ENCODE measurements around the gene BCAS1.

Gene BCAS1

GRCh38 chr20:54078296-54078984, 8.0 kb upstream of the BCAS1 start:
- DNase-seq (ENCODE audit: low read depth), result no peak

- no peak for DNase-seq (ENCODE audit: low read depth)
Measured at GRCh38 chr20:54076259-54076658, 5.9 kb upstream of the BCAS1 start.

GRCh38 chr20:54075322-54075721, 4.9 kb upstream of the BCAS1 start:
- no peak for DNase-seq (ENCODE audit: low read depth)

GRCh38 chr20:54074511-54074910, 4.1 kb upstream of the BCAS1 start:
- no peak for DNase-seq (ENCODE audit: low read depth)

DNA sequence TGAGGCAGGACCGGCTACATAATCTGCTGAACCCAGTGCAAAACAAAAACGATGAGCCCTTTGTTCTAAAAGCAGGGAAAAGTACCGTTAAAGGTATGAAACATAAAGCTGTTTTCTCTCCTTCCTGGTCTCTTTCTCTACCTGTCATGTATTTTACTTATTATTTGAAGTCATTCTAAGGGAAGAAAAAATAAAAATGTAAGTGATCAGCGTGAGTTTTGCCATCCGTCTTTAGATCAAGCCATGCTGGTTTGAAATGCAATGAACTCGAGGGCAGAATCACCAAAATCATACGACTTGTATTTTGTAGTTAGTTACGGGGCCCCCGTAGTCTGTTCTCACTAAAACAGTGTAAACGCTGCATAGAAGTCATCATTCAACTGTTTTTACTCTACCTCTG, 2.9 kb upstream of the BCAS1 start:
- DNase-seq (ENCODE audit: low read depth), result no peak

- DNase-seq (ENCODE audit: low read depth), result no peak
Measured at GRCh38 chr20:54069501-54069971, 858 bp downstream of the BCAS1 start.

DNA sequence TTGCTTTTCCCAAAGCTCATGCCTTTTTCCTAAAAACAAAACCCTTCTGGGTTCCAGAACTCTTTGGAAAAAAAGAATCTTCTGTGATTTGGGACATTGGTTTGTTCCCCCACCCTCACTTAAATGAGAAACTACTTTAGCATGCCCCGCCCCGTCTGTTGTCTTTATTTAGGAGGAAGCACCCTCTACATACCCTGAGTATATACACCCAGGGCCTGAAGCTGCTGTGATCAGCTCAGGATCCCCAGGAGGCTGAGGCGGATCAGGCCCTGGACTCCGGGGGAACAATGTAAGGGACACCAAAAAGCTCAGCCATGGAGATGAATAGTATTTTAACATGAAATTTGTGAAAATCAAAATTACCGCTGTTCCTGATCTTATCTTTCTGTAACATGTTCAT, 1.4 kb downstream of the BCAS1 start:
- no peak for DNase-seq (ENCODE audit: low read depth)

DNA sequence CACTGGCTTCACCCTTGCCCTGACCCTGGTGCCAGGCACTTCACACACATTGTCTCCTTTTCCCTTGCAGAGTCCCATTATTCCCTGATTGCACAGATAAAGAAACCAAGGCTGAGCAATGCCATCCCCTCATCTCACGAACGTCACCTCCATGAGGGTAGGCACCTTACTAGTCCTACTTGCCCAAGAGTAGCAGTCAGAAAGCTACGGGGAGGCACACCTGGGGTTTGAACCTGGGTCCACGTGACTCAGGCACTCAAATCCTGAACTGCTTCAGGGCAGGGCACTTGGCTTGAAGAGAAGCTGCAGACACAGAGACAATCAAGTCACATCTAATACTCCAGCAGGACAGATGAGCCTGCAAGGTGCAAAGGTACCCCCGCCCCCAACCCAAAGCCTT, 1.9 kb downstream of the BCAS1 start:
- no peak for DNase-seq (ENCODE audit: low read depth)

- DNase-seq (ENCODE audit: low read depth), result no peak
Measured at GRCh38 chr20:54067606-54068174, 2.7 kb downstream of the BCAS1 start.

DNA sequence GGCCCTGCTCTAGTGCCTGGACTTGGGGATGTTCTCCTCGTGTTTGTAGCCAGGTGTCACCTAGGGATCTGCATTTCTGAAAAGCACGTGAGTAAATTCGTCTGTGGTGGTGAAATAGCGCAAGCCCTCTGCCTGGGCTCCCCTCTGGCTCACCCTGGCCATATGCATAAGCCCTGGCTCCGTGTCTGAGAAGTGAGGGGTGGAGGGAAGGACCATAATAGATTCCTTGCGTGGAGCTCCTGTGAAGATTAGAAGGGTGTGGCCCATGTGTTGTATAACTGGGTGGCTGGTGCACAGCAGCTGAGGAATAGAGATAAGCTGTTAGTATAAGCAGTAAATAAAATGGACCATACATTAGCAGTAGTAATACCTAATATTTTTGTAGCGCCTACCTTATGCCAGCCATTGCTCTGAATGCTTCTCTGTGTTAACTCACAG, 4.8 kb downstream of the BCAS1 start:
- no peak for DNase-seq (ENCODE audit: low read depth)

GRCh38 chr20:54064939-54065338, 5.5 kb downstream of the BCAS1 start:
- no peak for DNase-seq (ENCODE audit: low read depth)

GRCh38 chr20:54063992-54064676, 6.3 kb downstream of the BCAS1 start:
- DNase-seq (ENCODE audit: low read depth), result no peak

DNA sequence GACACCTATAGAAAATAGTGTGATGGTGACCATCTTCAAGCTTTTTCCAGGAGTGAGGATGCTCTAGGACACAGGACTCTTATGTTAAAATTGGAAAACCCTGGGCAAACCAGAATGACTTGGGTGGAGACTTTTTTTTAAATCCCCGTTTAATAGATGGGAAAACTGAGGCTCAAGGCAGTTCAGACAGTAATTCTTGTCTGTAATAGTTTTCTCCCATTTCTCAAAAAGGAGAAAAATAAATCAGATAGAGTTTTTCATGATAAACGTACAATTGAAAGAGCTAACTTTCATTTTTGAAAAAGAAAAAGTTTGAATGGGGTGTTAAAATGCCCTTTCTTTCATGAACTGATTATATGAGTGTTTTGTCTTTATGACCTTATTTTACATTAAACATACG, 6.8 kb downstream of the BCAS1 start:
- DNase-seq (ENCODE audit: low read depth), result no peak

GRCh38 chr20:54062812-54063280, 7.5 kb downstream of the BCAS1 start:
- DNase-seq (ENCODE audit: low read depth), result peak; percentile 52

GRCh38 chr20:54061101-54061881, 9.1 kb downstream of the BCAS1 start:
- DNase-seq (ENCODE audit: low read depth), result peak; percentile 31

- DNase-seq (ENCODE audit: low read depth), result no peak
Measured at GRCh38 chr20:54059691-54060364, 10.6 kb downstream of the BCAS1 start.

DNA sequence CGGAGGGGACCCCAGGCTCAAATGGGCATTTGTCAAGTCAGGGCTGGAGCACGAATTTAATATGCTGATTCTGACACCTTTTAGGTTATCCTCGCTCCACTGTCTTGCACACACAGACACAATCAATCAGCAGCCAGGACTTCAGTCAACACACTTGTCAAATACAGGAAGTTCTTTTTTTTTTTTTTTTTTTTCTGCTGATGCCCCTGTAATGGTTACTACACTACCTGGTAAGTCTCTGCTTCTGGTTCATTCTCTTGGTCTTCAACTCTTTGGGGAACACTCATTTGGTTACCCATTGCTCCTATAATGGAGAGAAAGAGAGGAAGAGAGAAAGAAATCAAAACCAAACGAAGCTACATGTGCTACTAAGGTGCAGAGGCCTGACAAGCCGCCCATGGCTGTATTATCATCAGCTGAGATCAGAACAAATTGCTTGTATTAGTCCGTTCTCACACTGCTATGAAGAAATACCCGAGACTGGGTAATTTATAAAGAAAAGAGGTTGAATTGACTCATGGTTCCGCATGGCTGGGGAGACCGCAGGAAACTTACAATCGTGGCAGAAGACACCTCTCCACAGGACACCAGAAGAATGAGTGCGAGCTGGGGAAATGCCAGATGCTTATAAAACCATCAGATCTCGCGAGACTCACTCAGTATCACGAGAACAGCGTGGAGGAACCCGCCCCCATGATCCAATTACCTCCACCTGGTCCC, 11.8 kb downstream of the BCAS1 start:
- DNase-seq (ENCODE audit: low read depth), result no peak

DNA sequence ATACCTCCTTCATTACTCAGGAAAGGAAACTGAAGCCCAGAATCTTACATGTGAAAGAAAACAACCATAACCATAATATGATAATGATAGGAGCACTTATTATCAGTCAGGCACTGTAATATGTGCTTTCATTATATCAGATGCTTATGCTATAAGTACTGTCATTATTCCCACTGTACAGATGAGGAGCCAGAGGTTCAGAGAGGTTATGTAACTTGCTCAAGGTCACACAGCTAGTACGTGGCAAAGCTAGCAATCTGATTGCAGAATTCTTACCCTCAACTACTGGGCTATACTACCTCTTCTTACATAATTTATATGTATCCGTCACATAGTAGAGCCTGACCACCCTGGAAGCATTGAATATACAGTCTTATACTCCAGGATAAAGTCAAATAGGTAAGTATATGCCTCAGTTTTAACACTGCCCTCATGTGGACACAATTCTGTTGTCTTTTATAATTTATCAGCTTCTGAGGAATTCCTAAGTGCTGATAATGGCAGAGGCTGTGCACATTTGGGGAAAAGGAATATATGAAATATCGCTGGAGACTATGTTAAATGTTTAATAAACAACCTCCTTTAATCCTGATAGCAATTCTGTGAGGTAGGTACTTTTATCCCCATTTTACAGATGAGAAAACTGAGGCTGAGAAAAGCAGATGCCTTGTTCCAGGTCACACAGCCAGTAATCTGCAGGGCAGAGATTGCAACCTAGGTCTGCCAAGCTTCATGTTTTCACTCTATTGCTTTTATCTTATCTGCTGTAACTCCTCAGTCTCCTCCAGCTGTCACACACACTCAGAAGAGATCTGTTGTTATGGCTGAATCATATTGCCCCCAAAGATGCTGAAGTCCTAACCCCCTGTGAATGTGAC, 13.4 kb downstream of the BCAS1 start:
- DNase-seq (ENCODE audit: low read depth), result no peak

DNA sequence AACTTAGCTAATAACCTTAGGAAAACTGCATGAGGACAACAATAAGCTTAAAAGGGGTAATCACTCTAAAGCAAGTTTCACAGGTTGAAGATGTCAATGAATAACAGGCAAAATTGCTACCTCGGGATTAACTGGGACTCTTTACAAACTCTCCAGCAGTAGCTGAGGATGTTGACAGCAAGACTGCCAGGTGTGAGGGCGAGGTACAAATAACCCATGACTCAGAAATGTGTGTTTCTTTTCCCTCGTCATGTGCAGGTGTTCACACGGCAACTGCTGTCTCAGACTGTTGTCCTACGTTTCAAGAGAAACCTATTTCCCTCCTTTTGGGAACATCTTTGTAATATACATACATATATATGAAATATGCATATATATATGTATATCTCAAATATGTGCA, 15.9 kb downstream of the BCAS1 start:
- DNase-seq (ENCODE audit: low read depth), result no peak

DNA sequence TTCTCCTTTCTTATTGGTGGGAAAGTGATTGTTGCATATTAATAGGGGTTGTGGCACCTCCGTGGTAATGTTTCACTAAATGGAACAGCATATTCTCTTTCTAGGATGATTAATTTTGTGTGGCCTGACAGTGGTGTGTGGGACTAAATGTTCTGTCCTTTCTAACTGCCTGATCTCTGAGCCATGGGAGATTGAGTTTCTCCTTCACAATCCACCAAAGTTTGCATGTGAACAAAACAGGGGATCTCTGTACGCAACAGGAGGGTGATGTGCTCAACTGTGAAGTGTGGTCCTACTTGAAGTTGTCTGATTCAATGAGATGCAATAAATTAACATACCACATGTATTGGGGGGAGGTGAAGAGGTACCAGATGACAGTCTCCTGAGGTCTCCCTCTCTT, 19.3 kb downstream of the BCAS1 start:
- no peak for DNase-seq (ENCODE audit: low read depth)

Data from EH (cell line).